Globus pallidus (tissue), 1 donor: ENCODE data around the gene RARB.

Experiments used
- DNase-seq: peaks from one replicate; pipeline ENCODE4 v3.0.0-alpha.2; 2015; ENCODE audit warnings: low spot score

Gene RARB

GRCh38 chr3:25508433-25508832, 80.4 kb downstream of the RARB start:
- no peak for DNase-seq

- no peak for DNase-seq
Measured at GRCh38 chr3:25508901-25509300, 80.8 kb downstream of the RARB start.

DNA sequence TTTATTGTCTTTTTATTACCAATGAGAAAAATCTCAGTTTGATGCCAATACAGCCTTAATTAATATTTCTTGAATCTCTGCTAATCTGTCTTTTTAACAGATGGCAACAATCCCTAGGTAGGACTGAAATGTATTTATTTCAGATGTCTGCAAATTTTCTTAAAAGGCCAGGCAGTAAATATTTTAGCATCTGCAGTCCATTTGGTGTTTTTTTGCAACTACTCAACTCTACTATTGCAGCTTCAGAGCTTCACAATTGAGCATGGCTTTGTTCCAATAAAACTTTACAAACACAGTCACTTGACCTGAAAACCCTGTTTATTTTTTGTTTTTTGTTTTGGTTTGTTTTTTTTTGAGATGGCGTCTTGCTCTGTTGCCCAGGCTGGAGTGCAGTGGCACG, 82.7 kb downstream of the RARB start:
- no peak for DNase-seq

GRCh38 chr3:25511972-25512721, 84.1 kb downstream of the RARB start:
- DNase-seq, result no peak

DNA sequence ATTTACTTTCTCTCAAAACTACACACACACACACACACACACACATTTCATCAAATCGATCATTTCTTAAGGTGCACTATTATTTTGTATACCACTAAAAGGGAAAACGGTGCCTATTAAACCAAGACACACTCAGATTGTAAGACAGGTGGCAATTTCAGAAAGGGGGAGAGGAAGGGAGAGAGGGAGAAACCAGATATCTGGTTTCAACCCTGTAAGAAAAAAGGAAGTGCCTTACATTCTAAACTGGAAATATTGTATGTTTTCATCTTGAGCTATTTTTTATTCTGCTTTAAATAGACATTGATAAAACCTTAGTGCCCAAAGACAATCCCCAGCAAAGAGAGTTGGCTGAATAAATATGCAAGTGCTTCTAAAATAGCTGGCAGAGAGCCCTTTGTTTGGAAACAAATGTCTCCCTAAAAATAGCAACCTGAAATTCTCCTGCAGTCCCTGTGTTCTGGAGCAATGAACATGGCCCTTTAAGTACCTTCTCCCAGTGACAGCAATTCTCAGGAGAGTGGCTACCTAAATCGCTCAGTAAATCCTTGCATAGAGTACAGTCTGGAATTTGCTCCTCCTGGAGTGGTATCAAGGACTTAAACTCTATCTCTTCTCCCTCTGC, 85.7 kb downstream of the RARB start:
- DNase-seq, result no peak

- DNase-seq, result no peak
Measured at GRCh38 chr3:25515171-25515570, 87.1 kb downstream of the RARB start.

DNA sequence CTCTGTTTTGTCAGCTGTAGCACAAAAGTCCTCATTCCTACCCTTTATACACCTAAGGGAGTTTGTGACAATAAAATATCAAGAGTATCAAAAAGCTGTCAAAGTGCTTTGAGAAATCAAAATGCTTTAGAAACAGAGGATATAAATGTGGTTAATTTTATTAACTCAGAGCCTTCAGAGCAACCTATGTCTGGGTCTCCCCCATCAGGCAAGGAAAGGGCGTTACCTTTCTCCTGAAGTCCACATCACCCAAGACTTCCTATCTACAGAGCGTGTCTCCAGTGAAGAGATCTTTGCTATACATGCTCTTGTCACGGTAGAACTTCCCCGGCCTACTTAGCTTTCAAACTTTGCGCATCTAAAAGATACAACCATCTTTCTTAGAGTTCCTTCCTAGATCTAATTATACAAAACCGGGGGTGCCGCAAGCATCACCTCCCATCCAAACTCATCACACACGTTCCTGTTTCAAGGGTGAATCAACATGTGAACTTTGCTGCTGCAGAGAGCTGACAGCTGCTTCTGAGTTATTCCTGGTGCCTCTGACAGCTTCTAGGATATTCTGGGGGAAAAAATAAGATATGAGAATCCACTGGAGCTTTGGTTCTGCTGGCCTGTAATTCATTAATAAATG, 93.0 kb downstream of the RARB start:
- DNase-seq, result no peak

DNA sequence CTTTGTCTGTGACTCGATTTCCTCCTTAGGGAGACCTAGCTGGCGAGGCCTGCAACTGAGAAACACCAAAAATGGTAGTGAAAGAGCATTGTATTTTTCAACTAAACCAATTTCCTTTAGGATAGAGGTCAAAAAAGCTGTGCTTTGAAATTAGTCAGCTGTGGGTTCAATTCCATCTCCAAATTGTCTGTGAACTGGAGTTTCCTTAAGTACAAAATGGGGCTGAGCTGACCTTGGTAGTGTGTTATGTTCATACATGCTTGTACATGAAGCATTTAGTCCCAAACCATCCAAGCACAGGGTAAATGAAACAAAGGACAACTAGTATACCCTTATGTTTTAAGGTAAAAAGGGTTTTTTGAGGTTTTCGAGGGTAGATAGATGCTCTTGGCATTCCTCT, 99.3 kb downstream of the RARB start:
- no peak for DNase-seq

GRCh38 chr3:25527801-25528200, 99.7 kb downstream of the RARB start:
- DNase-seq, result peak; percentile 16

- DNase-seq, result no peak
Measured at GRCh38 chr3:25531971-25532370, 103.9 kb downstream of the RARB start.

DNA sequence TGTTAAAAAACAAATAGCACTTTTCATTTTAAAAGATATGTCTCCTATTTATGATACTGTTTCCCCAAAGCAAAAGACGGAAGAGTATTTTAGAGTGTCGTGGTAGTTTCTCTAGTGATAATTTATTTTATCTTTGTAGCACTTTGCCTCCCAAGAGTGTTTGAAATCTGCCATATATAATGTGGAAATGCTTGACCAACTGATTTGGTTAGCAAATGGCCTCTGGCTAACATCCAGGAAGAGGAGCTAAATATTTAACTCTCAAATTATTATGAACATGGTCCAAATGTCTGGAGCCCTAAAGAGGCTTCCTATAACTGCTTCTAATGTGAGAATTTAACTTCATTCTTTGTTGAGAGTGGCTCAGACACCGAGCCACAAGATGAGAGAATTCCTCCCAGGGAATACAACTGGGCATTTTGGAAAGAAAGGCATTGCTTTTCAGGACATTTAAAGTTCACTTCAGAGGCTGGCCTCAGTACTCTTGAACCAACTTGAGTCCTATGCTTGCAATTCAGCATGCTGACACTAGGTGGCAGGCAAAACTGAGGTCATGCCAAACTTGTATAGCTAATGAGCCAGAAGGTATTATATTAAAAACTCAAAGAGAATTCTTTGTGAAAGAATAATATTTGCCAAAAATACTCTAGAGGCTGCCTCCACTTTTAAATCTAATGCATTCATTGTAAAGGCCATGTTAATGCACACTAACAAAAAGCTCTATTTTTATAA, 104.5 kb downstream of the RARB start:
- DNase-seq, result no peak

- DNase-seq, result no peak
Measured at GRCh38 chr3:25533399-25533798, 105.3 kb downstream of the RARB start.

- DNase-seq, result no peak
Measured at GRCh38 chr3:25534007-25534406, 105.9 kb downstream of the RARB start.

DNA sequence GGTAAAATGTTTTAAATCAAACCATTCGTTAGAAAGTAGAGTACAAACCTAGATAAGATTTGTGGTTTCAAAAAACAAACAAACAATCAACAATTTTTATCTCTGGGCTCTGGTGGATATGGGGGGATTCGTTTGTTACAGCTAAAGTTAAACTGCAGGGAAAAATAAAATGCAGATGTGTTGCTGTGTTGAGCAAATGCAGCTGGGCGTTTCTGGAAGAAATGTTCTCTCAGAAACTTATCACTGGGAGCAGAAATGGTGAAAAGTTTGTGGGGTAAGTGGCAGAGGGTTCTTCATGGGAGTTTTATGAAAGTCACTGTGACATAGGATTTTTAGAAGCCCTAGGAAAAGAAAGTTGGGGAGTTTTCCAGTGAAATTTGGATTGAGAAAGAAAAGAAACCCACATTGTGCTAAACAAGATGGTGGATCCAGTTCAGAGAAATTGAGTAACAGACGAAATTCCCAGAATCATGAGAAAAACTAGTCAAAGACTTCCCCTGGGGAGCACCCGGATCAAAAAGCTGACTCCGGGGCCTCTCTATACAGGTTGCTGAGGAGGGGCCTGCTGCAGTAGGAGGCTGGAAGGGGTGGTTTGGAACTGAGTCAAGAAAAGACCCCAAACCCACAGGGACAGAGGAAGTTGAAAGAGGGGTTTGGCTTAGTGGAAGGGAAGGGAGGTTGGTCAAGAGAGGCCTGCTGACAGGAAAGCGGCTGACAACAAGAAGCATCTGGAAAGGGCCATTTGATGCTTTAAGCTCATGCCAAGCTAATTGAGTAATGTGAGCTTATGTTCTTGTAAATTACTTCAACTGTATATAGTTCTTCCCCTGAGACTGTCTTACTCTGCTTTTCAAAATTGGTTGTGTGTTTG, 108.7 kb downstream of the RARB start:
- DNase-seq, result no peak

DNA sequence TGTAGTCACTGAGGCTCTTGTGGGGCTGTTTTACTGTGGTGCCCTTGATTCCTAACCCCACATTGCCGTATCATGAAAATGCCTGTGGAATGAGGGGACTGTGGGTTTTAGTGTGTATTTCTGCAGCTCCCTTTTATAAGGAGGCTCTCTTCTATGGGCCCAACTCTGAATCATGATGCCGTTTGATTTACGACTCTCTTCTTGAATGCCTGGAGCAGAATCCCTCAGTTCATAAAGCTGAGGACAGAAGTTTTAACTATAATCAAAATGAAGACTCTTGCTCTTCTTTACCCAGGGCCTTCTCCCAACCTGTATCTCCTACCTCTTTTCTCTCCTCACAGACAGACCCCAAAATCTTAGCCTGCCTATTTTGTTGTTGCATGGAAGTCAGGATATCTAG, 109.5 kb downstream of the RARB start:
- no peak for DNase-seq

DNA sequence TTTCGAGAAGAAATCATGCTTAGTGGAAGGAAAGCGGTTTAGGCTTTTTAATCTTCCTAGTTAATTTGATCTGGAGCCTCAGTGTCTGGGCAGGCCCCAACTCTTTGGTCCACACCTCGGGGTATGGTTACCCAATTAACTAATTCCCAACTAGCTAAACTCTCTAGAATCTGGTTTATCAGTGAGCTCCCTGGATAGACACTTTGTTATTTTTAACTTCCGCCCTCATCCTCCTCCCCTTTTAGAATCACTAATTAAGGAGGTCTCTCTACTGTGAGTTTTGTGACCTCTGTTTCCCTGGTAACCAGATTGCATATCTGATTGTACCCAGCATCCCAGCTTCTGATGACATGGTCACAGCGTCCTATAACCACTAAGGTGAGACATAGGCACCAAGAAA, 112.2 kb downstream of the RARB start:
- no peak for DNase-seq

DNA sequence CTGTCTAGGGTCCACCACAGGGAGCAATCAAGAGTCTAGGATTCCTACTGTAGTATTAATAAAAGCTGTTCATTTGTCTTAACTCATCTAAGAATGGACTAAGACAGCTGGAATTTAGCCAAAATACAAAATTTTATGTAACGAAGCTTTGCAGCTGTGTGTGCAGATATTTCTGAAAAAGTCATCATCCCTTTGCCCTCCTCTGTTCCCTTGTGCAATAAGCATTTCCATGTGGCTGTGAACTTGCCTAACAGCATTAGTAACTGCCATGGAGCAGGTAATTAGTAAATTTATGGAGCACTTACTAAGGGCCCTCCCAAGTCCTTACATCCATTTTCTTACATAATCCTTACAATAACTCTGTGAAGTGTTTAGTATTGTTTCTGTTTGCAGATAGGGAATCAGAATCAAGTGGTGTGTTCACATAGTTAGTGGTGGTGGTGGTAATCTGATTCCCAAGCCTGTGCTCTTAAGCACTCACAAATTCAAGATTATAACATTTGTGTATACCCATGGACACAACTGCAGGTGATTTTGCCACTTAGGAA, 114.5 kb downstream of the RARB start:
- DNase-seq, result no peak

- DNase-seq, result no peak
Measured at GRCh38 chr3:25547103-25547502, 119.0 kb downstream of the RARB start.

- DNase-seq, result no peak
Measured at GRCh38 chr3:25547943-25548674, 120.0 kb downstream of the RARB start.

- no peak for DNase-seq
Measured at GRCh38 chr3:25548836-25549235, 120.8 kb downstream of the RARB start.

- DNase-seq, result no peak
Measured at GRCh38 chr3:25552251-25552650, 124.2 kb downstream of the RARB start.
